ENCODE measurements around the gene UMAD1.

The UMAD1 gene

GRCh38 chr7:7881581-7881980 lies 241.0 kb downstream of the UMAD1 start:
- no peak for ATAC-seq

GRCh38 chr7:7882888-7883287 lies 242.3 kb downstream of the UMAD1 start:
- ATAC-seq: no peak
- TF ChIP-seq BACH2 (CRISPR knock-in tag; IDR thresholded peaks at IDR 0.05; ENCODE audit: borderline replicate concordance) (no peak), CSDC2 (CRISPR knock-in tag; IDR thresholded peaks at IDR 0.05) (no peak), PPARA (CRISPR knock-in tag; IDR thresholded peaks at IDR 0.05; ENCODE audit: borderline replicate concordance) (no peak), ARNTL (CRISPR knock-in tag; IDR thresholded peaks at IDR 0.05; ENCODE audit: borderline replicate concordance, low read depth) (no peak), ISL1 (CRISPR knock-in tag; IDR thresholded peaks at IDR 0.05) (no peak), POU6F1 (CRISPR knock-in tag; IDR thresholded peaks at IDR 0.05; ENCODE audit: borderline replicate concordance, low read depth) (no peak), ZNF70 (CRISPR knock-in tag; IDR thresholded peaks at IDR 0.05) (no peak), ZNF565 (CRISPR knock-in tag; conservative IDR thresholded peaks at IDR 0.05; ENCODE audit: low read depth) (no peak), TOX (CRISPR knock-in tag; IDR thresholded peaks at IDR 0.05; ENCODE audit: borderline replicate concordance) (no peak), ZFP3 (CRISPR knock-in tag; IDR thresholded peaks at IDR 0.05) (no peak), ZNF8 (CRISPR knock-in tag; IDR thresholded peaks at IDR 0.05) (no peak)

More at GRCh38 chr7:7881581-7881980, 241.0 kb downstream of the UMAD1 start:
- TF ChIP-seq ARNTL (CRISPR knock-in tag; IDR thresholded peaks at IDR 0.05; ENCODE audit: borderline replicate concordance, low read depth) (no peak), ZNF565 (CRISPR knock-in tag; conservative IDR thresholded peaks at IDR 0.05; ENCODE audit: low read depth) (no peak), TOX (CRISPR knock-in tag; IDR thresholded peaks at IDR 0.05; ENCODE audit: borderline replicate concordance) (no peak), ZNF8 (CRISPR knock-in tag; IDR thresholded peaks at IDR 0.05) (no peak), ESRRG (CRISPR knock-in tag; IDR thresholded peaks at IDR 0.05) (no peak), PATZ1 (CRISPR knock-in tag; IDR thresholded peaks at IDR 0.05; ENCODE audit: borderline replicate concordance) (no peak), CREB5 (CRISPR knock-in tag; IDR thresholded peaks at IDR 0.05; ENCODE audit: low read depth) (no peak), ZFP30 (CRISPR knock-in tag; IDR thresholded peaks at IDR 0.05) (no peak), ZC3H10 (CRISPR knock-in tag; IDR thresholded peaks at IDR 0.05) (no peak), RARB (CRISPR knock-in tag; IDR thresholded peaks at IDR 0.05) (no peak), SNAI2 (CRISPR knock-in tag; IDR thresholded peaks at IDR 0.05) (no peak), ISL1 (CRISPR knock-in tag; IDR thresholded peaks at IDR 0.05) (no peak), GLIS3 (CRISPR knock-in tag; IDR thresholded peaks at IDR 0.05) (no peak), OSR1 (CRISPR knock-in tag; IDR thresholded peaks at IDR 0.05) (no peak), TSHZ2 (CRISPR knock-in tag; IDR thresholded peaks at IDR 0.05) (no peak), CSRNP3 (CRISPR knock-in tag; IDR thresholded peaks at IDR 0.05) (no peak), POU6F1 (CRISPR knock-in tag; IDR thresholded peaks at IDR 0.05; ENCODE audit: borderline replicate concordance, low read depth) (no peak), ZFP3 (CRISPR knock-in tag; IDR thresholded peaks at IDR 0.05) (no peak), BACH2 (CRISPR knock-in tag; IDR thresholded peaks at IDR 0.05; ENCODE audit: borderline replicate concordance) (no peak), PPARA (CRISPR knock-in tag; IDR thresholded peaks at IDR 0.05; ENCODE audit: borderline replicate concordance) (no peak)

Measured in SK-N-SH treated with all-trans-retinoic acid at 6 μM for 48 hours (cell line).